Osteocyte (in vitro differentiated cells): ENCODE data around the gene ABCA3. TPM values are rescaled to one million over a fixed set of nuclear protein-coding genes. Genes with fewer than 3 reads are reported as not detected.

ENCODE experiments used
- DNase-seq: peaks from one replicate; pipeline ENCODE4 v3.0.0; 2021; ENCODE audit warnings: mixed read lengths; ENCODE audit not compliant: unreplicated experiment; ENCODE audit errors: extremely low spot score
- H3K27ac Mint-ChIP-seq: one replicate; pipeline ENCODE4 v1.8.0; 2021; ENCODE audit warnings: mild to moderate bottlenecking, mixed read lengths; ENCODE audit not compliant: unreplicated experiment
- H3K27me3 Mint-ChIP-seq: one replicate; pipeline ENCODE4 v1.8.0; 2021; ENCODE audit warnings: mixed read lengths; ENCODE audit not compliant: unreplicated experiment
- H3K36me3 Mint-ChIP-seq: one replicate; pipeline ENCODE4 v1.8.0; 2021; ENCODE audit warnings: mixed read lengths; ENCODE audit not compliant: unreplicated experiment
- H3K4me1 Mint-ChIP-seq: one replicate; pipeline ENCODE4 v1.8.0; 2021; ENCODE audit warnings: mixed read lengths; ENCODE audit not compliant: unreplicated experiment
- H3K4me3 Mint-ChIP-seq: one replicate; pipeline ENCODE4 v1.8.0; 2021; ENCODE audit warnings: mild to moderate bottlenecking, moderate library complexity, mixed read lengths; ENCODE audit not compliant: unreplicated experiment
- H3K9me3 Mint-ChIP-seq: one replicate; pipeline ENCODE4 v1.8.0; 2021; ENCODE audit warnings: mixed read lengths; ENCODE audit not compliant: unreplicated experiment
- CTCF ChIP-seq: fragments of 200-600 bp; sonication (generic); IDR thresholded peaks from 2 replicates; pipeline ENCODE4 v1.5.0; 2021; ENCODE audit warnings: antibody characterized with exemption, mild to moderate bottlenecking, moderate library complexity
- total RNA-seq: library from RNA; stranded (reverse); gene quantifications from 2 replicates; pipeline ENCODE4 v1.2.1, GENCODE V29; 2021

Gene ABCA3
- total RNA-seq, 1 donor from 2014 or later, result 20.4 TPM

- peaks cover 9% of the 10 kb centered on the region for H3K36me3 Mint-ChIP-seq
- H3K27me3 Mint-ChIP-seq, result no peaks in the 10 kb centered on the region
- H3K4me1 Mint-ChIP-seq, result peaks cover 8% of the 10 kb centered on the region
- H3K27ac Mint-ChIP-seq, result no peak overlapping the region
- no peak overlapping the region for H3K4me3 Mint-ChIP-seq
- no peaks in the 10 kb centered on the region for H3K9me3 Mint-ChIP-seq
- DNase-seq, result peak; percentile 80
- no peak for TF ChIP-seq CTCF
Measured at GRCh38 chr16:2230376-2230775, 110.2 kb downstream of the ABCA3 start.

- no peaks in the 10 kb centered on the region for H3K27me3 Mint-ChIP-seq
- no peaks in the 10 kb centered on the region for H3K9me3 Mint-ChIP-seq
- H3K4me3 Mint-ChIP-seq, result no peak overlapping the region
- no peak for TF ChIP-seq CTCF
- peaks cover 9% of the 10 kb centered on the region for H3K36me3 Mint-ChIP-seq
- H3K27ac Mint-ChIP-seq, result no peak overlapping the region
- DNase-seq, result peak; percentile 81
- H3K4me1 Mint-ChIP-seq, result peaks cover 12% of the 10 kb centered on the region
Measured at GRCh38 chr16:2229632-2230250, 110.8 kb downstream of the ABCA3 start.

GRCh38 chr16:2229091-2229490, 111.4 kb downstream of the ABCA3 start:
- Mint-ChIP-seq H3K4me3 (no peak overlapping the region), H3K9me3 (no peaks in the 10 kb centered on the region)
- no peak for TF ChIP-seq CTCF

GRCh38 chr16:2228161-2228824, 112.2 kb downstream of the ABCA3 start:
- Mint-ChIP-seq H3K4me3 (no peak overlapping the region), H3K27ac (no peak overlapping the region), H3K36me3 (peaks cover 7% of the 10 kb centered on the region), H3K4me1 (peaks cover 20% of the 10 kb centered on the region), H3K9me3 (no peaks in the 10 kb centered on the region), H3K27me3 (no peaks in the 10 kb centered on the region)
- no peak for TF ChIP-seq CTCF
- DNase-seq, result peak; percentile 83

More at GRCh38 chr16:2229091-2229490, 111.4 kb downstream of the ABCA3 start:
- Mint-ChIP-seq H3K27ac (no peak overlapping the region), H3K27me3 (no peaks in the 10 kb centered on the region), H3K4me1 (peaks cover 19% of the 10 kb centered on the region), H3K36me3 (peaks cover 9% of the 10 kb centered on the region)
- no peak for DNase-seq

- H3K4me3 Mint-ChIP-seq, result no peak overlapping the region
- H3K4me1 Mint-ChIP-seq, result peaks cover 20% of the 10 kb centered on the region
- peaks cover 7% of the 10 kb centered on the region for H3K36me3 Mint-ChIP-seq
- H3K9me3 Mint-ChIP-seq, result no peaks in the 10 kb centered on the region
- DNase-seq, result no peak
- H3K27me3 Mint-ChIP-seq, result no peaks in the 10 kb centered on the region
- TF ChIP-seq CTCF, result no peak
- no peak overlapping the region for H3K27ac Mint-ChIP-seq
Measured at GRCh38 chr16:2226918-2227317, 113.6 kb downstream of the ABCA3 start.
